Mesothelial cell of epicardium (in vitro differentiated cells): ENCODE data around the gene SMAD6. TPM values are rescaled to one million over a fixed set of nuclear protein-coding genes. Genes with fewer than 3 reads are reported as not detected.

Experiments used
- DNase-seq, 2 experiments: peaks; one replicate each; pipeline ENCODE4 v3.0.0; 2021; ENCODE audit warnings: low spot score in 2 of 2; ENCODE audit not compliant: unreplicated experiment in 2 of 2
- H3K27ac Mint-ChIP-seq: 2 replicates; pipeline ENCODE4 v1.8.0; 2021; ENCODE audit warnings: mixed read lengths
- H3K27me3 Mint-ChIP-seq: 2 replicates; pipeline ENCODE4 v1.8.0; 2021; ENCODE audit warnings: low read depth, mixed read lengths
- H3K36me3 Mint-ChIP-seq: 2 replicates; pipeline ENCODE4 v1.8.0; 2021; ENCODE audit warnings: mixed read lengths
- H3K4me1 Mint-ChIP-seq: 2 replicates; pipeline ENCODE4 v1.8.0; 2021; ENCODE audit warnings: mixed read lengths
- H3K4me3 Mint-ChIP-seq: 2 replicates; pipeline ENCODE4 v1.8.0; 2021; ENCODE audit warnings: mild to moderate bottlenecking, moderate library complexity, mixed read lengths
- H3K9me3 Mint-ChIP-seq: 2 replicates; pipeline ENCODE4 v1.8.0; 2021; ENCODE audit warnings: mixed read lengths
- CTCF ChIP-seq: fragments of 200-600 bp; sonication (generic); IDR thresholded peaks from one replicate; pipeline ENCODE4 v1.5.0; 2021; ENCODE audit warnings: antibody characterized with exemption; ENCODE audit not compliant: unreplicated experiment
- total RNA-seq: library from RNA; stranded (reverse); gene quantifications from 3 replicates; pipeline ENCODE4 v1.2.1, GENCODE V29; 2021

The SMAD6 gene
- total RNA-seq, 1 donor from 2014 or later = 176 TPM

- Mint-ChIP-seq H3K27ac (peak overlapping the region; percentile 69), H3K4me3 (no peak overlapping the region), H3K27me3 (no peaks in the 10 kb centered on the region), H3K9me3 (peaks cover 6% of the 10 kb centered on the region), H3K4me1 (peaks cover 31% of the 10 kb centered on the region), H3K36me3 (peaks cover 3% of the 10 kb centered on the region)
- DNase-seq = no peak
- TF ChIP-seq CTCF = no peak
Observed at GRCh38 chr15:66670175-66670574, 31.9 kb upstream of the SMAD6 start.

GRCh38 chr15:66670762-66671580, 31.1 kb upstream of the SMAD6 start:
- no peak for TF ChIP-seq CTCF
- H3K4me3 Mint-ChIP-seq = no peak overlapping the region
- H3K4me1 Mint-ChIP-seq = peaks cover 37% of the 10 kb centered on the region
- DNase-seq = no peak
- H3K9me3 Mint-ChIP-seq = peaks cover 6% of the 10 kb centered on the region
- H3K36me3 Mint-ChIP-seq = peaks cover 3% of the 10 kb centered on the region
- H3K27ac Mint-ChIP-seq = peak overlapping the region; percentile 85
- H3K27me3 Mint-ChIP-seq = no peaks in the 10 kb centered on the region

GRCh38 chr15:66672867-66673266, 29.2 kb upstream of the SMAD6 start:
- Mint-ChIP-seq H3K27ac (peak overlapping the region; percentile 57), H3K36me3 (peaks cover under 1% of the 10 kb centered on the region), H3K4me1 (peaks cover 46% of the 10 kb centered on the region), H3K4me3 (no peak overlapping the region), H3K9me3 (peaks cover 2% of the 10 kb centered on the region), H3K27me3 (no peaks in the 10 kb centered on the region)
- no peak for TF ChIP-seq CTCF
- no peak for DNase-seq

GRCh38 chr15:66673410-66674322, 28.4 kb upstream of the SMAD6 start:
- no peak for TF ChIP-seq CTCF
- Mint-ChIP-seq H3K4me1 (peaks cover 54% of the 10 kb centered on the region), H3K36me3 (no peaks in the 10 kb centered on the region), H3K27me3 (no peaks in the 10 kb centered on the region), H3K27ac (peak overlapping the region; percentile 57), H3K4me3 (no peak overlapping the region), H3K9me3 (no peaks in the 10 kb centered on the region)
- DNase-seq = peak in 1 of 2 experiments; percentile 65

GRCh38 chr15:66674756-66675155, 27.3 kb upstream of the SMAD6 start:
- Mint-ChIP-seq H3K4me1 (peaks cover 64% of the 10 kb centered on the region), H3K36me3 (no peaks in the 10 kb centered on the region), H3K4me3 (no peak overlapping the region), H3K9me3 (no peaks in the 10 kb centered on the region), H3K27ac (peak overlapping the region; percentile 5), H3K27me3 (no peaks in the 10 kb centered on the region)
- no peak for DNase-seq
- no peak for TF ChIP-seq CTCF
